Astrocyte (in vitro differentiated cells and primary cell): ENCODE results near the gene GPR61. TPM values are rescaled to one million over a fixed set of nuclear protein-coding genes. Genes with fewer than 3 reads are reported as not detected.

Experiments
- DNase-seq: peaks from one replicate; pipeline ENCODE4 v3.0.0-alpha.2; 2010; ENCODE audit warnings: low read depth
- FAIRE-seq: peaks from 2 replicates; lab custom pipeline; 2011; peaks lifted over from hg19 to GRCh38; lab: Jason Lieb, UNC
- H2AFZ ChIP-seq: 2 replicates; pipeline ENCODE4 v1.6.0; 2012; ENCODE audit warnings: low read depth, low read length, inconsistent platforms
- H3K27ac ChIP-seq: 2 replicates; pipeline ENCODE4 v1.5.1; 2011; ENCODE audit warnings: low read depth, low read length, inconsistent platforms
- H3K27me3 ChIP-seq: 2 replicates; pipeline ENCODE4 v1.6.0; 2011; ENCODE audit warnings: low read length, inconsistent platforms; ENCODE audit not compliant: insufficient read depth
- H3K36me3 ChIP-seq: 2 replicates; pipeline ENCODE4 v1.5.1; 2011; ENCODE audit warnings: low read length, inconsistent platforms; ENCODE audit not compliant: insufficient read depth
- H3K4me1 ChIP-seq: 2 replicates; pipeline ENCODE4 v1.5.1; 2011; ENCODE audit warnings: low read length, inconsistent platforms; ENCODE audit not compliant: insufficient read depth
- H3K4me2 ChIP-seq: 2 replicates; pipeline ENCODE4 v1.6.0; 2012; ENCODE audit warnings: low read length, inconsistent platforms
- H3K4me3 ChIP-seq: 2 replicates; pipeline ENCODE4 v1.5.1; 2011; ENCODE audit warnings: low read depth, mild to moderate bottlenecking, low read length, inconsistent platforms; ENCODE audit not compliant: insufficient read depth
- H3K79me2 ChIP-seq: 2 replicates; pipeline ENCODE4 v1.6.0; 2012; ENCODE audit warnings: mild to moderate bottlenecking, low read length, inconsistent platforms; ENCODE audit not compliant: insufficient read depth
- H3K9ac ChIP-seq: 2 replicates; pipeline ENCODE4 v1.6.0; 2012; ENCODE audit warnings: mild to moderate bottlenecking, low read length, inconsistent platforms
- H3K9me3 ChIP-seq: 2 replicates; pipeline ENCODE4 v1.5.1; 2012; ENCODE audit warnings: low read depth, mild to moderate bottlenecking, low read length, inconsistent platforms; ENCODE audit not compliant: insufficient read depth
- H4K20me1 ChIP-seq: 2 replicates; pipeline ENCODE4 v1.6.0; 2012; ENCODE audit warnings: low read length, inconsistent platforms; ENCODE audit not compliant: insufficient read depth
- H3K27ac Mint-ChIP-seq: one replicate; pipeline ENCODE4 v1.8.0; 2021; ENCODE audit warnings: mild to moderate bottlenecking, mixed read lengths; ENCODE audit not compliant: unreplicated experiment
- H3K27me3 Mint-ChIP-seq: one replicate; pipeline ENCODE4 v1.8.0; 2021; ENCODE audit warnings: low read depth, mixed read lengths; ENCODE audit not compliant: unreplicated experiment
- H3K36me3 Mint-ChIP-seq: one replicate; pipeline ENCODE4 v1.8.0; 2021; ENCODE audit warnings: low read depth, mixed read lengths; ENCODE audit not compliant: unreplicated experiment
- H3K4me1 Mint-ChIP-seq: one replicate; pipeline ENCODE4 v1.8.0; 2021; ENCODE audit warnings: low read depth, mixed read lengths; ENCODE audit not compliant: unreplicated experiment
- H3K4me3 Mint-ChIP-seq: one replicate; pipeline ENCODE4 v1.8.0; 2021; ENCODE audit warnings: mild to moderate bottlenecking, moderate library complexity, mixed read lengths; ENCODE audit not compliant: unreplicated experiment
- H3K9me3 Mint-ChIP-seq: one replicate; pipeline ENCODE4 v1.8.0; 2021; ENCODE audit warnings: mild to moderate bottlenecking, mixed read lengths; ENCODE audit not compliant: unreplicated experiment
- CTCF ChIP-seq: IDR thresholded peaks from 2 replicates; pipeline ENCODE4 v1.5.1; 2011; ENCODE audit warnings: low read depth, mild to moderate bottlenecking, inconsistent platforms, low read length, moderate library complexity; ENCODE audit not compliant: insufficient read depth
- EZH2 ChIP-seq: IDR thresholded peaks from 2 replicates; pipeline ENCODE4 v1.6.1; 2012; ENCODE audit warnings: mild to moderate bottlenecking, low read length, inconsistent platforms; ENCODE audit not compliant: insufficient read depth
- total RNA-seq: library from RNA; stranded (reverse); gene quantifications from 2 replicates; pipeline ENCODE4 v1.2.1, GENCODE V29; 2021

GPR61 gene
- total RNA-seq, 1 donor from 2014 or later = not detected

- Mint-ChIP-seq H3K4me1 (peaks cover 13% of the 10 kb centered on the region), H3K9me3 (no peaks in the 10 kb centered on the region), H3K36me3 (no peaks in the 10 kb centered on the region), H3K27ac (no peak overlapping the region), H3K27me3 (peaks cover 33% of the 10 kb centered on the region), H3K4me3 (no peak overlapping the region)
- H3K9me3 ChIP-seq = no peaks in the 10 kb centered on the region
- peaks cover 3% of the 10 kb centered on the region for H3K4me1 ChIP-seq
- H3K27ac ChIP-seq = no peak overlapping the region
- no peaks in the 10 kb centered on the region for H4K20me1 ChIP-seq
- DNase-seq = no peak
- H3K36me3 ChIP-seq = no peaks in the 10 kb centered on the region
- no peaks in the 10 kb centered on the region for H3K79me2 ChIP-seq
- FAIRE-seq = no peak
- no peak for TF ChIP-seq CTCF
- TF ChIP-seq EZH2 = no peak
- no peak overlapping the region for H3K4me3 ChIP-seq
- H3K4me2 ChIP-seq = no peak overlapping the region
- peaks cover 18% of the 10 kb centered on the region for H3K27me3 ChIP-seq
- no peak overlapping the region for H2AFZ ChIP-seq
- no peak overlapping the region for H3K9ac ChIP-seq
Measured at GRCh38 chr1:109527098-109527811, 12.4 kb upstream of the GPR61 start.

- no peak overlapping the region for H3K9ac ChIP-seq
- H3K4me3 ChIP-seq = no peak overlapping the region
- no peak for FAIRE-seq
- H3K4me3 Mint-ChIP-seq = no peak overlapping the region
- no peak overlapping the region for H2AFZ ChIP-seq
- H3K27me3 Mint-ChIP-seq = peaks cover 27% of the 10 kb centered on the region
- H4K20me1 ChIP-seq = no peaks in the 10 kb centered on the region
- H3K79me2 ChIP-seq = no peaks in the 10 kb centered on the region
- no peak for DNase-seq
- H3K36me3 Mint-ChIP-seq = no peaks in the 10 kb centered on the region
- TF ChIP-seq CTCF (no peak), EZH2 (no peak)
- no peaks in the 10 kb centered on the region for H3K9me3 Mint-ChIP-seq
- H3K27ac ChIP-seq = no peak overlapping the region
- H3K4me2 ChIP-seq = no peak overlapping the region
- no peaks in the 10 kb centered on the region for H3K9me3 ChIP-seq
- H3K4me1 ChIP-seq = peaks cover 6% of the 10 kb centered on the region
- no peaks in the 10 kb centered on the region for H3K36me3 ChIP-seq
- H3K4me1 Mint-ChIP-seq = peaks cover 18% of the 10 kb centered on the region
- H3K27me3 ChIP-seq = peaks cover 11% of the 10 kb centered on the region
- no peak overlapping the region for H3K27ac Mint-ChIP-seq
Measured at GRCh38 chr1:109527846-109528695, 11.6 kb upstream of the GPR61 start.
